ENCODE results near the gene CRIP2.

Gene CRIP2

DNA sequence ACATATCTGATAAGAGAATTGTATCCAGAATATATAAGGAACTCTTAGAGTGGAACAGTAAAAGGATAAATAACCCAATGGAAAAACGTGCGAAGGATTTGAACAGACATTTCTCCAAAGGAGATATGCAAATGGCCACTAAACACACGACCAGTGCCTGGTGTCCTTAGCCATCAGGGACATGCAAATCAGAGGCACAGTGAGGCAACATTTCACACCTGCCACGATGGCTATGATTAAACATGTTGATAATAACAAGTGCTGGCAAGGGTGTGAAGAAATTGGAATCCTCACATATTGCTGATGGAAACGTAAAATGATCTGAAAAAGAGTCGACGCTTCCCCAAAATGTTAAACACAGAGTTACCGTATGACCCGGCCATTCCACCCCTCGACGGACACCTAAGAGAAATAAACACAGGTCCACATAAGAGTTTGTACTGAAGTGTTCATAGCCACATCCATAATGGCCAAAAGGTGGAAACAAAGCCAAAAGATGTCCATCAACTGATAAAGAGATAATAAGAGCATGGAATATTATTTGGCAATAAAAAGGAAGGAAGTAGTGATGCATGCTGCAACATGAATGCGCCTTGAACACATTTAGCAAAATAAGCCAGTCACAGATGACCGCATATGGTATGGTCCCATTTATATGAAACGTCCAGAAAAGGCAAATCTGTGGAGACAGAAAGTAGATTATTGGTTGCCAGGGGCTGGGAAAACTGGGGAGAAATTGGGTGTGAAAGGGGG lies 45.5 kb downstream of the CRIP2 start:
- in situ Hi-C loops (cut with MboI; ENCODE audit: low sequenced_read_pairs): no loop called here

DNA sequence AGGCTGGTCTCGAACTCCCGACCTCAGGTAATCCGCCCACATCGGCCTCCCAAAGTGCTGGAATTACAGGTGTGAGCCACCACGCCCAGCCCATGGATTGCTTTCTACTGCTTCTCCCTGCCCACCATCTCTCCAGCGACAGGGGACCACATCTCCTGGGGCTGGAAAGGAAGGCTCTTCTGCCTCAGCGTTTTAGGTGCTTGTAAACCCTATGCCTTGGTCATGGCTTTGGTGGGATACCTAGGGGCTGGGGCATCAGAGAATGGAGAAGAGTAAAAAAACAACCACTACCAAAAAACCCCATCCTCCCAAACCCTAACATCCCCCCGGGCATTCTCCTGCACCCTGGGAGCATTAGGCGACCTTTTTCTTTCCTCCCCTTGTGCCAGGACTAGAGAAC lies 50.7 kb downstream of the CRIP2 start:
- in situ Hi-C loops (cut with MboI; ENCODE audit: low sequenced_read_pairs): no loop called here

DNA sequence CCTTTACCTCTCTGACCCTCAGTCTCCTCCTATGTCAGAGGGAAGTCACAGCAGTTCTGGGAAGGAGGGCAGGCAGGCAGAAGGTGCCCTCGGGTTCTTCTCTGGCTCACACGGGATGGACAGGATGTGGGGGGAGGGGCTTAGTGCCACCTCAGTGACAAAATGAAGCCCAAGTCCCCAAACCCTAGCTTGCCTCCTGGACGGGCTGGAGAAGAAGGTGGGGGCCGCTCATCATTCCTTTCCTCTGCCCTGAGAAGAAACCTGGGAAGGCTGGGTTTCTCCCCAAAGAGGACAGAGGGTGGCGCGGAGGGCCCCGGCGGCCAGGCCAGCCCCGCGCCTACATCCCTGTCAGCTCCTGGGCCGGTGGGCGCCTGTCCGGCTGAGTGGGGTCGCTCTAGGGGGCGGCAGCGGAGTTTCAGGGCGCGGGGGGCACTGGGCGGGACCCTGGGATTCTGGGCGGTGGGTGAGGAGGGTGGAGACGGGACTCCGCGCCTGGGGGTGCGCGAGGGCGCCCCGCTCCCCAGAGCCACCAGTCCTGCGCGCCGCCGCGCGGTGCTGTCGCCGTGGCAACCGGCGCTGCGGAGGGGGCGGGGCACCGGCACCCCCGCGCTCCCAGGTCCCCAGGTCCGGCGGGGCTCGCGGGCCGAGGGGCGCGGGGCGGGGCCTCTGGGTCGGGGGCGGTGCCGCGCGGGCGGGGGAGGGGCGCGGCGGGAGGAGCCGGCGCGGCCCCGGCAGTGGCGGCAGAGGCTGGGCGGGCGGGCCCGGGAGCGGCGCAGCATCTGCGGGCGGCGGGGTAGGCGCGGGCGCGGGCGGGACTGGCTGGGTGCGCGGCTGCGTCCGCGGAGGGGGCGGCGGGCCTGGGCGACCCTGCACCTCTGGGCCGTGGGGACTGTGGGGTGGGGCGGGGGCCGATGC lies 51.5 kb downstream of the CRIP2 start, which contains the start of gene TMEM121:
TSS of gene TMEM121 (plus strand) at position 723 of the 915 bp plus-strand sequence. CDS start 2,252 bp downstream, outside the sequence.
- in situ Hi-C loops (cut with MboI; ENCODE audit: low sequenced_read_pairs): no loop called here

DNA sequence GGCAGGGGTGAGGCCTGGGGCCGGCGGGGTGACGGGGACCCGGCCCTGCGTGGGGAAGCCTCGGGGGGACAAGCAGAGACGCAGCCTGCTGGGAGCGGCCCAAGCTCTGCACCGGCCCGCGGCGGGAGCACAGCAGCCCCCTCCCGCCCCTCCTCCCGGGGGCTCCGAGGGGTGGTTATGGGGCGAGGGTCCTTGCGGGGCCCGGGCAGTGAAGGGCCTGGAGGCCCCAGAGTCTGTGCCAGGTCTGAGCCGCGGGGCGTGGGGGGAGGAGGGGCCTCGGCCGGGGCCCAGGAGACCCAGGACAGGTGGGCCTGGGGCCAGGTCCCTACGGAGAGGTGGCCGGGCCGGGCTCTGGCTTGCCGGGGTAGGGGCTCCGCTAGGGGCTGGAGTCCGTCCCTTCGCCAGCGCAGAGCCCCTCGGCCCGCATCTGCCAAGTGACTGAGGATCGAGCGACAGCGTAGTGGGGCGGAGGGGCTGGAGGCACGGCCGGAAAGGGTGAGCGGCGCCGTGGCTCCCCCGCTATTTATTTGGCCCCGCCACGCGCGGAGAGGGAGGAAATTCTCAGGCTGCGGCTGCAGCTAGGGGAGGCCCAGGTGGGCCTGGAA lies 52.3 kb downstream of the CRIP2 start:
- in situ Hi-C loops (cut with MboI; ENCODE audit: low sequenced_read_pairs): no loop called here

DNA sequence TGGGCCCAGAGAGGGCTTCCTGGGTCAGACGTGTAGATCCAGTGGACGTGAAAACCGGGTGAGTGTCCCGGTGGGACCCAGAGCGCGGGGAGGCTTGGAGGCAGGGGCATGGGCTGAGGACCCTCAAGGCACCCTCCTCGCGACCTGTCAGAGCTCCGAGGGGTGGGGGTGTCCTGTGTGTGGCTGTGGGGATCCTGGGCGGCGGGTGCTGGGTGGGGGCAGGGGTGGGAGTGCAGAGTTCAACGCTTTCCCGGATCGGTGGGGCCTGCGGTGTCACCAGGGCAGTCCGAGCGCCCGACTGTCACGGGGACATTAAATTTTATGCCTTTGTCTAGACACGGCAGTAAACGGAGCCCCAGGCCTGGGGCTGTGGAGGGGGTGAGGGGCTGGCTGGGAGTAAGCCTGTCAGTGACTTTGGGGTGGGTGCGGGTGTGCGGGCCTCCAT lies 52.8 kb downstream of the CRIP2 start:
- in situ Hi-C loops (cut with MboI; ENCODE audit: low sequenced_read_pairs): no loop called here

DNA sequence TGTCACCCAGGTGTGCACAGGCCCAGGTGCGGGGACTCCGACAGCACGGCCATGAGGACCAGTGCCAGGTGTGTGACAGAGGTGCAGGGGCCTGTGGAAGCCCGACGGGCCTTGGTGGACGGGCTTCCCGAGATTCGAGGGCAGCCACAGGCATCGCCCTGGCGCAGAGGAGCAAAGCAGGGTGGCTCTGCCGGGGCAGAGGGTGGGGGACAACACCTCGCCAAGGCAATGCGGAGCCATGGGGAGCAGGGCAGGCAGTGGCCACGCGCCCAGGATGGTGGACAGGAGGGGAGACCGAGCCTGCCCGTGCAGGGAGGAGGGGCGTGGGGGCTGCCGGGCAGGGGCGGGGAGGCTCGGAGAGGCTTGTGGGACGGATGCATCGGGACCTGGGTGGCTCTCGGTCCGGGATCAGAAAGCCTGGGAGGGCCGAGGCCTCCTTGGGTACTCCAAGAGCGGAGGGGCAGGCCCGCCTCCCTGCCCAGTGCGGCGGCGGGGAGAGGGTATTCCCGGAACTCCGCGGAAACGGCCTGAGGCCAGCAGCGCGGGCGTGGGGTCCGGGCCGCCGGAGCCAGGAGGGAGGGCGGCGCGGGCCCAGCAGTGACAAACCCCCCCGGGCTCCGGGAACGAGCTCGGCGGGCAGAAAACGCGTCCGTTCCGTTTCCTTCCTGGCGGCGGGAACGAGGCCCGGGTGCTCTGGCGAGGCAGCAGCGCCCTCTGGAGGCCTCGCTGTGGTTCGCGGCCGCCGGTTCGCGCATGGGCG lies 53.4 kb downstream of the CRIP2 start:
- in situ Hi-C loops (cut with MboI; ENCODE audit: low sequenced_read_pairs): no loop called here

DNA sequence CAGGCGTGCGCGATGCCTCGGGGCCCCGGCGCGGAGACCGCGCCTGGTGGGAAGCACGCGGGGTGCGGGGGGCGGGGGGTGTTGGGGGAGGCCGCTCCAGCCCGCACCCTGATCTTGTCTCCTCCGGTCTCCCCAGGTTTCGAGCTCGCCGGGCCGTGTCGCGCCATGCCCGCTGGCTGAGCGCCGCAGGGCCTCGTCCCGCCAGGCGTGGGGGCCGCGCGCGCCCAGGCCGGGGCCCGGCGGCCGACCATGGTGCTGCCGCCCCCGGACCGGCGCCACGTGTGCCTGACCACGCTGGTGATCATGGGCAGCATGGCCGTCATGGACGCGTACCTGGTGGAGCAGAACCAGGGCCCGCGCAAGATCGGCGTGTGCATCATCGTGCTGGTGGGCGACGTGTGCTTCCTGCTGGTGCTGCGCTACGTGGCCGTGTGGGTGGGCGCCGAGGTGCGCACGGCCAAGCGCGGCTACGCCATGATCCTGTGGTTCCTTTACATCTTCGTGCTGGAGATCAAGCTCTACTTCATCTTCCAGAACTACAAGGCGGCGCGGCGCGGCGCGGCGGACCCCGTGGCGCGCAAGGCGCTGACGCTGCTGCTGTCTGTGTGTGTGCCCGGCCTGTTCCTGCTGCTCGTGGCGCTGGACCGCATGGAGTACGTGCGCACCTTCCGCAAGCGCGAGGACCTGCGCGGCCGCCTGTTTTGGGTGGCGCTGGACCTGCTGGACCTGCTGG lies 54.1 kb downstream of the CRIP2 start:
- in situ Hi-C loops (cut with MboI; ENCODE audit: low sequenced_read_pairs): no loop called here

DNA sequence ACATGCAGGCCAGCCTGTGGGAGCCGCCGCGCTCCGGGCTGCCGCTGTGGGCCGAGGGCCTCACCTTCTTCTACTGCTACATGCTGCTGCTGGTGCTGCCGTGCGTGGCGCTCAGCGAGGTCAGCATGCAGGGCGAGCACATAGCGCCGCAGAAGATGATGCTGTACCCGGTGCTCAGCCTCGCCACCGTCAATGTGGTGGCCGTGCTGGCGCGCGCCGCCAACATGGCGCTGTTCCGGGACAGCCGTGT lies 54.6 kb downstream of the CRIP2 start:
- in situ Hi-C loops (cut with MboI; ENCODE audit: low sequenced_read_pairs): no loop called here
